GM18870 (cell line): ENCODE measurements around the gene ZBTB16.
A peak's percentile ranks its signal among the peaks of the same experiment; 100 is the strongest.

Experiments
- ATAC-seq: cut with Tn5 transposase; IDR thresholded peaks from one replicate; pipeline ENCODE4 v1.9.1; 2021; ENCODE audit warnings: moderate library complexity; ENCODE audit not compliant: unreplicated experiment

ZBTB16 gene

DNA sequence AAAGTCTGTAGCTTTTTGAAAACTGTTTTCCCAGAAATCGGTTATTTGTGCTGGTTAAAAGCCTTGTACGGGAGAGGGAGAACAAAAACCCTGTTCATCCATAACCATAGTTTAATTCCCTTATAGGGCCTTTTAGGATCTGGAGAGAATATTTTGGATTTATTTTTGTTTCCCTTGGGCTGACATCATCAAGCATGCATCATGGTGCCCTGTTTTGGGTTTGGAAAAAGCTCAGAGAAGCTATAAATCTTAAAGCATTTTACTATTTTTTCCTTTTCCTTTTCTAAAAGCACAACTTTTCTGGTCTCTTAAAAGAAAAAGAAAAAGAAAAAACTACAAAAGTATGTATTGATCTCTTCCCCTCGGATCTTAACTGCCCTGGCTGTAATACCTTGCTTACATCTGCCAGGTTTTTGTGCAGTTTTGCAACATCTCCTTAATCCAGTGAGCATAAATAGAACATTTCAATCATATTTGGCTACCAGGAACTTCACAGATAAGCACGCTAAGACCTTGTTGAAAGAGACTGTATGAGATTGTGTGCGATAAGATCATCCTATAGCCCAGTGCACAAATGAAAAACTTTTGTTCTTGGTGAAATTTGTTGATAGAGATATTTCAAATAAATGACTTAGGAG is 88.0 kb downstream of the ZBTB16 start:
- no peak for ATAC-seq

DNA sequence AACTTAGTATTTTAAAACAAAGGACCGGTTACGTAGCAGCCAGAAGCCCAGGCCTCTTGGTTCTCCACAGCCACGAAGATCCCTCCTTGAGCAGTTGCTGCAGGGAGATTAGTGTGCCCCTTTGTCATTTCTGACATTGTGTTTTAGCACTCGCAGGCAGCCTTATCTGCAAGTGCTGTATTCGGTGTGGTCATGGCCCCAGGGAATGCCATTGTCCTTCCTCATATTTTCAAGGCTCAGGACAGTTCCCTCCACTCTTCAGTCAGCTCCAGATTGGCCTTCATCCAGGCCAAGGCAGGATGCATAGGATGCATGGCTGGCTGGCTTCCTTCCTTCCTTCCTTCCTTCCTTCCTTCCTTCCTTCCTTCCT is 88.5 kb downstream of the ZBTB16 start:
- no peak for ATAC-seq

DNA sequence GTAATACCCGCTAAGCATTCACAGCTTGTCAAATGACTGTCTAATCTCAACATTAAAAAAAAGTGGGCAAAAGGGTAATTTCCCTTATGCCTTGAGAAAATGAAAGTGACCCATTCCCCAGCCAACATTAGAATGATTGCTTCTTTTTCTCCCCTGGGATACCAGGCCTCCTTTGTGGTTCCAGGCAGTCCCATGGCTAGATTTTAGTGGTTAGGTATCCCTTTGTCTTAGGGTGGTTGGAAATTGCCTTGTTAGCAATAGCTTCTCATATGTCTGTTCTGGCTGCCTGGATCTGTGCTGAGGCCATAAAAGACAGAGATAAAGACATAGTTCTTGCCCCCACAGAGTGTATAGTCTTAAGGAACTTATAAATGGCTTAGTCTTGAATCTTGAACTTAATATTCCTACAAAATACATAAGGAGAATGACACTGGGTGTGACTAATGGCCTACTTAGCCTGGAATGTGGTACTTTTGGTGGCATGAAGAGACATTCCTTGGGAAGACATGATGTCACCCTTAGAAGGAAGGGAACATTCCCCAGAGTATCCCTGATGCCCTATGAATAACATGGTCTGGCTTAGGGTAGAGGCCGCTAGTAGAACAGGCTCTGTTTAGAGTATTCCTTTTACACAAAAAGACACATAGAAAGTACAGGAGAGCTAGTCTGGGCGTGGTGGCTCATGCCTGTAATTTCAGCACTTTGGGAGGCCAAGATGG is 90.3 kb downstream of the ZBTB16 start:
- no peak for ATAC-seq

DNA sequence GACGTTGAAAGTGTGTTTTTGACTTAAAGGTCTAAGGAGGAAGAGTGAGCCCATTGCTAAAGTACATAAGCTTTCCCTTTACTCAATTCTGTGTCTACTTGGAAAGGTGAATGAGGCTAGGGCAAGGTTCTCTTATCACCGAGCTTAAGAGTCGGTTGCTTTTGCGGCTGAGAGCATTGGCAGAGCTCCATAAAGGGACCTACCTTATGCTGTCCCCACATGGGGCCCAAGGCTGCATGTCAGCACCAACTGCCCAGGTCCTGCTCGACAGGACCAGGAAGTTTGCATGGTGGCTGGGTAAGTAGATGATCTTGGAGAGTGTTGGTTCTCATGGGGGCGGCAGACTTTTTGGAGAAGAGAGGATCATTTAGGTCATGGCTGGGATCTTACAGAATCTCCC is 91.2 kb downstream of the ZBTB16 start:
- ATAC-seq: no peak

DNA sequence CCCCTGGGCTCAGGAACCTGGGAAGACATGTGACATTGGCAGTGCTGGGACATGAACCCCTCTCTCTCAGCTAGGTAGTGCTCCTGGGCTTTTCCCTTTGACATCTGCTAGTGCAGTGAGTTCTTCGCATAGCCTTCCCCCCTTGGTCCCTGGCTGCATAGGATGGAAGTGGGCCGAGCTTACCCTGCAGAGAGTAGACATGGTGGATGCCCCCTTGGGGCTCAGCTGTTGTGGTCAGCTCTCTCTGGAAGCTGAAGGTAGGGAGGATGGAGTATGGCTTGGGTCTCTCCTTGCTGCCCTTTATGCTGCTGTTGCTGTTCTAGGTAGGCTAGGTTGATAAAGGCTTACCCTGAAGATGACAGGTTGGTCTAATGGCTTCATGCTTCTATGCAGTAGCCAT is 92.1 kb downstream of the ZBTB16 start:
- no peak for ATAC-seq

DNA sequence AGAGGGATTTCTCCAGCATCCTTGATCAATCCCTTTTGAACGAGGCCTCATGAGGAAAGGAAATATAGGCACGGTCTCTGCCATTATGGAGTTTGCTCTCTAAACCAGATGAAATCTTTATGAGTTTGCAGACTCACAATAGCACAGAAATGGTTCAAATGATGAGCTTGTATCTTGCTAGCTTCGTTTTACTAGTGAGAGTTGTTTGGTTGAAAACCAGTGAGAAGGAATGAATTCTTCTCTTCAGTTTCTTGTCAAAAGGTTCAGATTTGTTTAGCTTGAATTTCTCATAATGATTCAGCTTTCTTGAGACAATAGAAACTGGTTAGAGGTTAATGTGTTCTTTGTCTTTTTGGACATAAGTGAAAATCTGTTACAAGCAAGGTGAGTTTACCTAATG is 92.7 kb downstream of the ZBTB16 start:
- ATAC-seq: no peak

DNA sequence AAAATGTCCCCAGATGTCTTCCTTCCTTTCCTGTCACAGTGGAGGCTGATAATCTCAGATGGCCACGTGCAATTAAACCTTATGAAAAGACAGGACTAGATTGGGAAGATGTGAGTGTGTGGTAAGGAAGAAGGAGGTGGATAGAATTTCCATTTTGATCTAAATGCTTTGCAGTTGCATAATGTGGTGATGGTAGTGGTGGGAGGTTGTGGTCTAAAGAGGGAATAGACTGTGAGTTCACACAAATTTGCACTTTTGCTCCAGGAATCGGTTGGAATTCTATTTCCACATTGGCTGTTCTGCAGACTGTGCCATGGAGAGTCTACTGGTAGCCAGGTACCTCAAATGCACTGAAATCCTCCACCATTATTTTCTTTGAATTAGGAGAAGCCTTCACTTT is 93.3 kb downstream of the ZBTB16 start:
- ATAC-seq: no peak

DNA sequence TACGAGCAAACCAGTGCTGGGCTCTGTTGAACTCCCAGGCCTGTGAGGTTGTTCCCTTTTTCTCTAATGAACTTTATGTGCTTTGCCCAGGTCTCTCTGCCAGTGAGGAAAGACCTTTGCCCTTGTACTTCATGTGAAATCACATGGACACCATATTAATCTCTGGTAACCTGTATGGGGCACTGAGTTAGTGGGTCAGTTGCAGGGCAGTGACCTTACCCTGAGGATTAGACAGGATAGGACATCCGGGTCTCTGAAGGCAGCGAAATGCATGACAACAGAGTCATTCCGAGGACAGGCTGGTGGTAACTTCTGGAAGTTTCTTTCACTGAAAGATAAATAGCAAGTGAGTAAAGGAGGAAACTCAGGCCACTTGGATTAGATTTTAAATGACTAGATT is 93.7 kb downstream of the ZBTB16 start:
- ATAC-seq: no peak

DNA sequence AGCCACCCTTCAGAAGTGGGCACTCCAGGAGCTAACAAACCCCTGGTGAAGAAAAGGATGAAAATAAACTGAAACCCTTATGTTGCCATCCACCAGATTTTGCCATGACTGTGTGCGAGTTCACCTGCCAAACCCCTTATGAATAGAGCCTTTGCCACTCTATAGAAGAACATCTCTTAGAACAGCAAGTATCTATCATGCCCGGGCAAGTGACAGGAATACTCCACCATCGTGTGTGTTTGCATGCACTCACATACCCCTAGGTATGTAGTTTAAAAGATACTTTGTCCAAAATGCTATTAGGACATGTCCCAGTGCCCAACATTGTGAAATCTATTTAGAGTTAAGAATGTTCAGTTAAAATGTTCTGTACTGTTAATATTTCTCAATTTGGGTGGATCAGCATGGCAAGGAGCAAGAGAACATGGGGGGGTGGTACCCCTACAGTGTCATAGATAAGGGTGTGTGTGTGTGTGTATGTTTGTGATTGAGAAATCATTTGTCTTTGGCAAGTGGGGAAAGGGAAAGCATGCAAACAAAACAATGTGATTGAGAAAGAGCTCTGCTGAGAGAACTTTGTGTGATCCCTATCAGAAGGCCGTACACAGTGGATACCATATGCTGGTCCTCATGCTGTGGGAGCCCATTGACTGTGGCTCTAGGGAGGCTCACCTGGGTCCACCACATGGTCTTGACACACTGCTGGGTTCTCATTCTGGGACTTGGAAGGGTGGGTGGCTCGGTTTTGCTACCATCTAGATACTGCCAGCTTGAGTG is 94.9 kb downstream of the ZBTB16 start:
- no peak for ATAC-seq

DNA sequence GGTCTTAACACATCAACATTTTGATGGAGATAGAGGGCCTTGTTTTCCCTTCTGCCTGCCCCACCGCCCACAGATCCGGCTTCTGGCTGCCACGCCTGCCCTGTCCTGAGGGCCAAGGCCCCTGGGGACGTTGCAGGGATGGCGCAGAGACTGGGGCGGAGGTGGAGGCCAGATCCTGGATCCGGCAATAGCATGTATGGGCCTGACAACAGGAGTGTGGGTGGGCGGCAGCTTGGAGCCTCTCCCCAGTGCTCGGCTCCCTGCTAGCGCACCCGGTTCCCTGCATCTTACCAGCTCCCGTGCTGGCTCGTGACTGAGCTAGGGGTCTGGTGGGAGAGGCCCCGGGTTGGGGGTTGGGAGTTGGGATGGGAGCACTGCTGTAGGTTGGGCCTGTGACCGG is 95.6 kb downstream of the ZBTB16 start:
- no peak for ATAC-seq

DNA sequence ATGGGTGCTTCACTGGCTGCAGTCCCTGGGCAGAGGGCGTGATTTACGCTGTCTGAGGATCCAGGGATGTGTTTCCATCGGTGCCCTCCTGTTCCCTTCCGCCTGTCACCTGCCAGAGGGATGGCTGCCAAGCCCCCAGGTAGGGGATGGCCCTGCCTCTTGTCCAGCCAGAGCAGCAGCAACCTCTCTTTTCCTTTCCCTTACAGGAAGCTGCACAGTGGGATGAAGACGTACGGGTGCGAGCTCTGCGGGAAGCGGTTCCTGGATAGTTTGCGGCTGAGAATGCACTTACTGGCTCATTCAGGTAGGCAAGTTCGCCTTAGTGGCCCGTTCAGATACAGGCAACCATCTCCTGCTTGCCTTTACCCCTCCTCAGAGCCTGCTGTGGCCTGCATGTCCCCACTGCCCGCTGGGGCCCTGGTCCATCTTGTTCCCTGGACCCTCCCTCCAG is 96.6 kb downstream of the ZBTB16 start:
- ATAC-seq: no peak

DNA sequence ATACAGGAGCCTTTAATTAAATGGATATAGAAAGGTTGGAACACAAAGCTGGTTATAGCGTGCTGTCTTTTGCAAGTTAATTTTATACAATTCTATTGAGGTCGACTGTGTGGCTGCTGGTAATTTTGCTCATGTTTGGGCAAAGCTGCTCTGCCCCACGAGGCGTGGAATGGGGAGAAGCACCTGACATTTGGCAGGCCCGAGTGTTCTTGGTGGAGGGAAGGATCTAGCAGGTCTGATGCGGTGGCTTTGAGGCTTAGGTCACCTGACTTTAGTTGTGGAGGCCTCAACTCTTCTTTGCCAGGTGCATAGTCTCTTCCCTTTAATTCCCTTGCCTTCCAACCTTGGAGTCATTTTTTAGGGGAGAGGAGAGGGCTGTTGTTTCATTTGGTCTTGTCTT is 97.3 kb downstream of the ZBTB16 start:
- ATAC-seq: no peak

DNA sequence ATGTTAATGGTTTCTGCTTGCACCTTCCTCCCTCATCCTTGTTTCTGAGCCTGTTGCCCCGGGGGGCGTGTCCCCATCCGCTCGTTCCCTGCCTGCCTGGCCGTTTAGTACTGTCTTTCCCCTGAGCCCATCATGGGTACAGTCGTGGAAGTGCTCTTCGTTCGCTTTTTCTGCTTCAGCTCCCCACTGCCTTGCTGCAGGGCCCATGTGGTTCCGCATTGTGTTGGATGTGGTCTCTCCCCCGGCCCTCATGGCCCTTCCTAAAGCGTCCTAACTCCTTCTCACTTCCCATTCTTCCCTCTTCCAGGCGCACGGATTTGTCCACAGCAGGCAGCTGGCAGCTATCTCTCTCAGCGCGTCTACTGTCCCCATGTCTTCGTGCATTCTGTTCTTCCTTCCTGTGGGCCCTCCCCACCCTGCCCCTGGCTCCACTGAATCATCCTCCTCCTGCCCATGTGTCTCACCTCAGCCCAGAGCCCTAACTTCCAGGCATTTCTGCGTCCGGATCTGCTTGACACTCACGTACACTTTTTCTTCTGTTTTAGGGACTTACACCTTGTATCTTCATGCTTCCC is 98.1 kb downstream of the ZBTB16 start:
- no peak for ATAC-seq

DNA sequence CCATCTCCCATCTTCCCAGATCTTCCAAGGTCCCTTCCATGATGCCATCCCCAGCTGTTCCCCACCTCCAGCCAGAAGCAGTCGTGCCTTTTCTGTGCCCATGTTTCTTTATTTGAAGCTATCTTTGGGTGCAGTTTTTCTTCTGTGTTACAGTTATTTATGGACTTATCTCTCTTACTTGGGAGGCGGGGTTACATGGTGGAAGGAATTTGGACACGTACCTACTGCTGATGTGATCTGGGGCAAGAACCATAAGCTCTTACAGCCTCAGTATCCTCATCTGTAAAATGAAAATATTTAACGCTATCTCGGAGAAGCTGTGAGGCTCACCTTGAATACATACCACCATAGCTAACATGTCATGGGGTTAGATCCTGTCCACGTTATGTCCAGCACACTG is 98.9 kb downstream of the ZBTB16 start:
- no peak for ATAC-seq

DNA sequence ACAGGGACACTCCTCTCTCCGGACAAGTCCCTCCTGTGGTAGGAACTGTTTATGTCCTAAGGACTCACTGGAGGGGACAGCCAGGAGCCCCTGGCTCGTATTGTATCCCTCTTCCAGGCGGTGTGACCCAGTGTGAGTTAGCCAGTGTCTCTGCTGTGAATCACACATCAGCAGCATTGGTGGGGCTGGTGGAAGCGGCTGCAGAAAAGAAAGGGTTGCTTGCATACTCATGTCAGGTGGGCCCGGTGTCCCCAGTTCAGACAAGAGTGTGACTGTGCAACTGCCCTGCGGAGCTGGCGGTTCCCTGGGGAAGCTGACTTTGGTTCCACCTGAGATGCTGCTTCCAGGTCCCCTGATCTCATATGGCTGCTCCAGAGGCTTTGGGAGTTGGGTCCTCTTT is 99.4 kb downstream of the ZBTB16 start:
- ATAC-seq: no peak

DNA sequence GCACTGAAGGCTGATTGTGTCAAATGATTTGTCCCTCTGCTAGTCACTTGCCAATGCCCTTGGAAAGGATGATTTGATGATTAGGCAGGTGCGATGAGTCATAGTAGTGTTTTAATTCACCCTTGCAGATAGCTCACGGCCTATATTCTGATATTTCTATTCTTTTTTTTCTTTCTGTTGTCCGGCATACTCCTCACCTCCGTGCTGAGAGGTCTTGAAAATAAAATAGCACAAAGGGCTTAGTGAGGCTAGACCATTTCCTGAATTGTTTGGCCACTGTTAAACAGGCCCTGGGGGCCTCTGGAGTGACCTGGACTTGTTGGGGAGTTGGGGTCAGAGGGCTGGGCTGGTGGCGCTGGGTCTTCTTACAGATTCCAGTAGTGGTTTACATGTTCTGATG is 99.8 kb downstream of the ZBTB16 start:
- no peak for ATAC-seq

DNA sequence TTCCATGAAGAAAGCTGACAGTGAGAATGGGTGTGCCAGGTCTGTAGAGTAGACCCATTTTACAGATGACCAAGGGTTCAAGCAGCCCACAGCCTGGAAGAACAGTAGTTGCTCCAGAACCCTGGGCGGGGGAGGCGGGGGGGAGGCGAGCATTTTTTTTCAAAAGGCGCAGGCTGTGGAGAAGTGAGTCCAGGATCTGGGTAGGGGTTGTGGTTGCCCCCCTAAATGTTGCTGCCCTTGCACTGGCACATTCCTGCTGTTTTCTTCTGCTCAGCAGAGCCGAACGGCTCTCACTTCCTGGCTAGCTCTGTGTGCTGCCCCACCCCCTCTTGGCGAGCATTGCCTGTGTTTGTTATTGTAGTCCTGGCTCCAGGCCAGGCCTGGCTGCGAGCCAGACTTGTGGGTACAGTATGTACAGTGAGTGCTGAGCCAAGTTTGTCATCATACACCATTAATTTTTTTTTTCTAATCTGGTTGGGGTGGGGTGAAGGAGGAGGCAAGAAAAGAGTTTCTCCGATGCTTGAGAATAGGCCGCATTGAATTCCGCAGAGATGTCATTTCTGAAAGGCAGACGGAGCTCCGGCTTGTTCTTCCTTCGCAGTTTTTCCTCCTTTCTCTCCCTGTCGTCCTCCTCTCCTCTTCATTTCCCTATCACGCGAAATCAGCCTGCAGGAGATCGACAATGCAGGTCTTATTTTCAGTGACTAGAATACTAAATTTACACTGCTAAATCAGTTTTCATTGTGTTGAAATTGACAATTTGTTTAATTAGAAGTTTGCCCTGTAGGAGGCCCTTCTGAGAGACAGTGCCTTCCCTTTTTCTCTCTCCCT is 100.5 kb downstream of the ZBTB16 start:
- ATAC-seq: peak; percentile 40

DNA sequence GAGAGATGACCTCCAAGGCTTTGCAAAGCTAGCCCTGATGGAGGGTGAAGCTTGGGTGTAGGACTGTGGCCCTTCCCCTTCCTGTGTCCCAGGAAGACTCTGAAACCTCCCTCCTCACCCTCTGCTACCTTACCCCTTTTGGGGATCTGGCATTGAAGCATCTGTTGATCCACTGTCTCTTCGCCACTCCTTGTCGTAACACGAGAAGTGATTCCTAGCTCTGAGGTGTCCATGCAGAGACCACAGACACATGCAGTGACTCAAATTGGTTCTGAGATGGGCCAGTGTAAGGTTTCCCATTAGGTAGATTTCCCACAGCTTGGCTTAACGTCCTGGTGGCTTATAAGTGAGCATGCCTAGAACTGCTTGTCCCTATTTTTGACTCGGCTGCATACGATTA is 101.4 kb downstream of the ZBTB16 start:
- no peak for ATAC-seq

DNA sequence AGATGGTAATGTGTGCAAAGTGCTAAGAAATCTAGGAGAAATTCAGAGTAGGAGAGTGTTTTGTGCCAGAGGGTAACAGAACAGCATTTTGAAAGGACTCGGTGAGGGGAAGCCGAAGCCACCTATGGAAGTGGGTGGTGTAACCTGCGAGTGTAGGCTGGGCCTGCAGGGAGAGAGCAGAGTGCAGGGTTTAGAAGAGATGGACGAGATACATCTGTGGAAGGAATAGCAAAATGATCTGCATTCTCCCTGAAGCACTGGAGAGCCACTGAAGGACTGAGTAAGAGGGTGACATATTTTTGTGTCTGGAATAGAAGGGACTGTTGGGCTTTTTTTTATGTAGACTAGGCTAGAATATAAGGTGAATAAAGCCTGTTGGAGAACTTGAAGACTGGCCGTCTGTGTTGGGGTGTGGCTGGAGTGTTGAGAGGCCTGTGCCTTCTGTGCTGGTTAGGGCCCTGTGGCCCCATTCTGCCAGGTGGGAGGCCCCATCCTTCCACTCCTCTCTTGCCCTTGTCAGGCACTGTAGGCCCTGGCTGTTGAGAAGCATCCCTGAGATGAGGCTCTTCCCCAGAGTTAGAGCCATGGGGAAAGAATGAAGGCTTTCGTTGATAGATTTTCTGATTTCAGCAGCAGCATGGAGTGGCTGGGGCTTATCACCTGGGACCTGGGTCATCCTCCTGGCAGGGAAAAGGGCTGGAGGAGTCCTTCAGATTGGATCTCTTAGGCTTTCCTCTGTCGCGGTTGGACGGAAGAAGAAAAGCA is 102.2 kb downstream of the ZBTB16 start:
- ATAC-seq: no peak

DNA sequence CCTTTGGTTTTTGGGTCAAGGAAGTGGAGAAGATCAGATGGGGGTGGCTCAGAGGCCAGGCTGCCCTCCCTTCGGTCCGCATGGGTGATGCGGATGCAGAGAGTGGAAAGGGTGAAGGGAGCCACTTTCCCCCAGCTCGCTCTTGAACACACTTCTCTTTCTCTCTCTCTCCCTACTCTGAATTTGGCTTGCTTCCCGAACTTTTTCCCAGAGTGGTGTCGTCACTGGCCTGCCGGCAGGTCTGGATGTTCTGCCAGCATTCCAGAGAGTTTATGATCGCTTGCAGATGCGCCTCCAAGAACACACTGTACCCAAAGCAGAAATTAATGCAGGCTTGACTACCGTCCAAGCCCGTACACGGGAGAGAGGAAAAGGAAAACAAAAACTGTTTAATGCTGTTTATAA is 103.2 kb downstream of the ZBTB16 start:
- ATAC-seq: no peak
